Measurements from ENCODE around the gene CAMKK2. TPM values are rescaled to one million over a fixed set of nuclear protein-coding genes. Genes with fewer than 3 reads are reported as not detected.

Gene CAMKK2
- total RNA-seq, 1 experiment from 2014 or later = 24.7 TPM

DNA sequence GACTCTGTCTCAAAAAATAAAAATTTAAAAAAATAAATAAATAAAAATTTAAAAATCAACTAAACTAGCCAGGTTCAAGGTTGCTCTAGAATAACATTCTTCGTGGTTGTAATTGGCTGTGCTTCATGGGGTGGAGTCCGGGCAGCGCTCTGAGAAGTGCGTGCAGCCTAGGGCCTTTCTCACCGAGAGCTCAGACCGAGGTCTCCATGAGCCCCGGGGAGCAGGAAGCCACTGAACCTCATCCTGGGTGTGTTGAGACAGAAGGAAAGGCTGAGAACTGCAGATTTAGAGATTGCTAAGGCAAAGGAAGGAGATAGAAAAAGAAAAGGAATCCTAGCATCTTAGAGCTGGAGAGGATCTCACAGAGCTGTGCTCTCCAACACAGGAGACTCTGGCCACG, 71.9 kb downstream of the CAMKK2 start:
- no peaks in the 10 kb centered on the region for H3K9me3 Mint-ChIP-seq

More for the DNA sequence above, 71.9 kb downstream of the CAMKK2 start:
- Mint-ChIP-seq H3K36me3 (ENCODE audit: insufficient read depth in 1 of 3, low read depth in 3 of 3) (peaks cover 2 to 5% (median 3%) of the 10 kb centered on the region in 3 experiments; a peak in 5 of 7 replicates), H3K4me3 (no peak overlapping the region), H3K27me3 (ENCODE audit: low read depth) (no peaks in the 10 kb centered on the region), H3K27ac (no peak overlapping the region; a peak in 1 of 7 replicates), H3K4me1 (peaks cover under 1 to 3% of the 10 kb centered on the region in 2 experiments; a peak in 3 of 4 replicates)
- H3T11ph ChIP-seq (ENCODE audit: low read length) = no peak overlapping the region
- no peak overlapping the region for H2BK20ac ChIP-seq (ENCODE audit: low read depth, low read length, poor library complexity, severe bottlenecking)
- no peaks in the 10 kb centered on the region for H3K9me3 ChIP-seq (ENCODE audit: control insufficient read depth, low read depth, low read length)
- DNase-seq = no peak
- H3K14ac ChIP-seq (ENCODE audit: insufficient read depth, low read length) = no peak overlapping the region
- no peak overlapping the region for H2BK120ac ChIP-seq (ENCODE audit: low read depth, low read length, poor library complexity, severe bottlenecking)
- no peak overlapping the region for H4K91ac ChIP-seq (ENCODE audit: insufficient read length, low read depth, low read length)
- no peak overlapping the region for H4K8ac ChIP-seq (replicated peaks; ENCODE audit: insufficient read length, low read depth, low read length)
- H3K4me2 ChIP-seq (ENCODE audit: insufficient read depth, insufficient read length, low read length) = no peak overlapping the region
- no peaks in the 10 kb centered on the region for H3K79me2 ChIP-seq (ENCODE audit: insufficient read depth, low read length)
- no peak overlapping the region for H3K56ac ChIP-seq (ENCODE audit: insufficient read length, low read depth, low read length)
- H3K4me1 ChIP-seq (ENCODE audit: insufficient read depth, low read length) = no peaks in the 10 kb centered on the region
- H2AFZ ChIP-seq (ENCODE audit: low read length) = no peak overlapping the region
- WGBS (ENCODE audit: extremely low coverage, insufficient read length, low lambda C conversion rate) = no CpG with 5 or more reads among the region's 8 CpGs
- H2AK5ac ChIP-seq (ENCODE audit: insufficient read length, low read length) = no peak overlapping the region
- no peaks in the 10 kb centered on the region for H3K27me3 ChIP-seq (ENCODE audit: insufficient read depth, low read length)
- H3K23ac ChIP-seq (ENCODE audit: insufficient read length, low read depth, low read length) = no peak overlapping the region
- H3K18ac ChIP-seq (ENCODE audit: insufficient read length, low read depth, low read length) = no peak overlapping the region
- H3K23me2 ChIP-seq (ENCODE audit: insufficient read length, low read depth, low read length, poor library complexity, severe bottlenecking) = no peaks in the 10 kb centered on the region
- H3K27ac ChIP-seq (ENCODE audit: insufficient read length, low read depth, low read length) = no peak overlapping the region
- no peak overlapping the region for H2BK5ac ChIP-seq (ENCODE audit: insufficient read length, low read length)
- no peak overlapping the region for H2BK12ac ChIP-seq (ENCODE audit: insufficient read length, low read depth, low read length)
- no peaks in the 10 kb centered on the region for H3K79me1 ChIP-seq (ENCODE audit: insufficient read depth, low read depth, low read length, poor library complexity, severe bottlenecking)
- H4K5ac ChIP-seq (ENCODE audit: insufficient read length, low read depth, low read length) = no peak overlapping the region
- H3K4ac ChIP-seq (ENCODE audit: low read depth, low read length) = no peak overlapping the region
- TF ChIP-seq, protein P1, sequence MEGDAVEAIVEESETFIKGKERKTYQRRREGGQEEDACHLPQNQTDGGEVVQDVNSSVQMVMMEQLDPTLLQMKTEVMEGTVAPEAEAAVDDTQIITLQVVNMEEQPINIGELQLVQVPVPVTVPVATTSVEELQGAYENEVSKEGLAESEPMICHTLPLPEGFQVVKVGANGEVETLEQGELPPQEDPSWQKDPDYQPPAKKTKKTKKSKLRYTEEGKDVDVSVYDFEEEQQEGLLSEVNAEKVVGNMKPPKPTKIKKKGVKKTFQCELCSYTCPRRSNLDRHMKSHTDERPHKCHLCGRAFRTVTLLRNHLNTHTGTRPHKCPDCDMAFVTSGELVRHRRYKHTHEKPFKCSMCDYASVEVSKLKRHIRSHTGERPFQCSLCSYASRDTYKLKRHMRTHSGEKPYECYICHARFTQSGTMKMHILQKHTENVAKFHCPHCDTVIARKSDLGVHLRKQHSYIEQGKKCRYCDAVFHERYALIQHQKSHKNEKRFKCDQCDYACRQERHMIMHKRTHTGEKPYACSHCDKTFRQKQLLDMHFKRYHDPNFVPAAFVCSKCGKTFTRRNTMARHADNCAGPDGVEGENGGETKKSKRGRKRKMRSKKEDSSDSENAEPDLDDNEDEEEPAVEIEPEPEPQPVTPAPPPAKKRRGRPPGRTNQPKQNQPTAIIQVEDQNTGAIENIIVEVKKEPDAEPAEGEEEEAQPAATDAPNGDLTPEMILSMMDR (conservative IDR thresholded peaks at IDR 0.05) = no peak
- H4K20me1 ChIP-seq (ENCODE audit: control insufficient read depth, insufficient read depth, insufficient read length) = no peaks in the 10 kb centered on the region
- no peak overlapping the region for H2BK15ac ChIP-seq (ENCODE audit: low read depth, low read length)
- H3K9ac ChIP-seq (ENCODE audit: extremely low read depth, insufficient read length, low read length) = no peak overlapping the region
